Stimulated activated memory B cell treated with anti-CD40 and anti-IgM and Interleukin-4, amounts not matched to agents 10 μg/mL and 1 μg/mL and 100 μg/mL, for 72 hours (primary cell): ENCODE data around the gene RSRC2.
"Not testable (repeated sequence)": the region's sequence is repeated elsewhere in the genome, so short reads cannot be mapped to it uniquely, and the experiment has no call there.

Experiments used
- ATAC-seq: fragments of 150-1000 bp; cut with Tn5 transposase; 2 replicates; pipeline ENCODE4 v1.10.0; 2021
- H3K27ac Mint-ChIP-seq: one replicate; pipeline ENCODE4 v1.8.0; 2022; ENCODE audit warnings: mild to moderate bottlenecking, mixed read lengths
- H3K27me3 Mint-ChIP-seq: one replicate; pipeline ENCODE4 v1.8.0; 2022; ENCODE audit warnings: mixed read lengths
- H3K36me3 Mint-ChIP-seq: one replicate; pipeline ENCODE4 v1.8.0; 2022; ENCODE audit warnings: mixed read lengths
- H3K4me1 Mint-ChIP-seq: one replicate; pipeline ENCODE4 v1.8.0; 2022; ENCODE audit warnings: mixed read lengths
- H3K4me3 Mint-ChIP-seq: one replicate; pipeline ENCODE4 v1.8.0; 2022; ENCODE audit warnings: mild to moderate bottlenecking, moderate library complexity, mixed read lengths
- H3K9me3 Mint-ChIP-seq: one replicate; pipeline ENCODE4 v1.8.0; 2022; ENCODE audit warnings: mixed read lengths

RSRC2 gene

DNA sequence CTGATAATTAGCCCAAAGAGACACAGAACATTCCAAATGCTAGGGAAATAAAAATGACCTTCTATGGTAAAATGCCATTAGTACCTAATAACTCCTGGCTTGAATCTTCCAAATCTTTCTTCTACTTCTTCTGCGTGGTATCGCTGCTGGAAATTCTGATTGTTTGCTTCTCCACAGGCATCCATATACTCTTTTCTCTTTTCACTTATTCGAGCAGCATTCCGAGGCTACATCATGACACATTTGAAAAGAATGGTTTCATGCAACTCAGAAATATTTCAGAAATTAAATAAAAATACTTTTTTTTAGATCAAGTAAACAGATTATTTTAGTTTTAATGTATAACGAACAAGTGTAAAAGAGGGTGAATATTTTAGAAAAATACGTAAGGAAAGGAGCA lies 44.9 kb downstream of the RSRC2 start:
- Mint-ChIP-seq H3K36me3 (peaks cover 61% of the 10 kb centered on the region), H3K27me3 (no peaks in the 10 kb centered on the region), H3K4me3 (no peak overlapping the region), H3K27ac (no peak overlapping the region), H3K4me1 (no peaks in the 10 kb centered on the region), H3K9me3 (no peaks in the 10 kb centered on the region)
- no peak for ATAC-seq

DNA sequence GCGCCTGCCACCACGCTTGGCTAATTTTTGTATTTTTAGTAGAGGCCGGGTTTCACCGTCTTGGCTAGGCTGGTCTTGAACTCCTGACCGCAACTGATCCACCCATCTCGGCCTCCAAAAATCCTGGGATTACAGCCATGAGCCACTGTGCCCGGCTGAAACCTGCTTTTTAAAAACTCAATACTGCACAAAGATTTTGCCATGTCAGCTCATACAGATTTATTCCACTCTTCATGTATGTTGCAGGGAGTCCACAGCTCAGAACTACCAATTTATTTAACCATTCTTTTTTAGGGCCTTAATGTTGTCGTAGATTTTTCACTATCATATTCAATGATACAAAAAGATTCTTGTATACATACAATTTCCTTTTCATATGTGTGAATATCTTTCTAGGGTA lies 46.0 kb downstream of the RSRC2 start:
- no peak overlapping the region for H3K4me3 Mint-ChIP-seq
- no peak for ATAC-seq
- no peaks in the 10 kb centered on the region for H3K9me3 Mint-ChIP-seq
- no peak overlapping the region for H3K27ac Mint-ChIP-seq
- no peaks in the 10 kb centered on the region for H3K27me3 Mint-ChIP-seq
- peaks cover 7% of the 10 kb centered on the region for H3K4me1 Mint-ChIP-seq
- peaks cover 61% of the 10 kb centered on the region for H3K36me3 Mint-ChIP-seq

DNA sequence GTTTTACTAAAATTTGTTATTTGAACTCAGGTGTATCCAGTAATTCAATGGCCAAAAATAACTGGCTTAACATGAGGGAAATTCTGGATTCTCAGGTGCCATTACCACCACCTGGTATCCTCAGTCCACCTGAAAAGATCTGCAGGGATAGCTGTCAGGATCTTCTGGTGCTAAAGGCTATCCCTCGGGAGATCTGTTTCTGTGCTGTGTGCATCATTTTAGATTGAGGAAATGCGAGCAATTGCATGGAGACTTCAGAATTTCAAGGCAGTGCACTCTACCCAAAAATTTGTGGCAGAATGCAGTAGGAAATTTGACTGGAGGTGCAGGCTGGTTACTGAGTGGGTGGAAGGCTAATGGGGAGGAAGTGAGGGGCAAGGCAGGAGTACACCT lies 52.4 kb downstream of the RSRC2 start:
- H3K27ac Mint-ChIP-seq = peak overlapping the region; percentile 16
- H3K4me1 Mint-ChIP-seq = peaks cover 27% of the 10 kb centered on the region
- peak overlapping the region; percentile 21 for H3K4me3 Mint-ChIP-seq
- H3K27me3 Mint-ChIP-seq = no peaks in the 10 kb centered on the region
- peaks cover 49% of the 10 kb centered on the region for H3K36me3 Mint-ChIP-seq
- peak; percentile 57 for ATAC-seq
- H3K9me3 Mint-ChIP-seq = no peaks in the 10 kb centered on the region

DNA sequence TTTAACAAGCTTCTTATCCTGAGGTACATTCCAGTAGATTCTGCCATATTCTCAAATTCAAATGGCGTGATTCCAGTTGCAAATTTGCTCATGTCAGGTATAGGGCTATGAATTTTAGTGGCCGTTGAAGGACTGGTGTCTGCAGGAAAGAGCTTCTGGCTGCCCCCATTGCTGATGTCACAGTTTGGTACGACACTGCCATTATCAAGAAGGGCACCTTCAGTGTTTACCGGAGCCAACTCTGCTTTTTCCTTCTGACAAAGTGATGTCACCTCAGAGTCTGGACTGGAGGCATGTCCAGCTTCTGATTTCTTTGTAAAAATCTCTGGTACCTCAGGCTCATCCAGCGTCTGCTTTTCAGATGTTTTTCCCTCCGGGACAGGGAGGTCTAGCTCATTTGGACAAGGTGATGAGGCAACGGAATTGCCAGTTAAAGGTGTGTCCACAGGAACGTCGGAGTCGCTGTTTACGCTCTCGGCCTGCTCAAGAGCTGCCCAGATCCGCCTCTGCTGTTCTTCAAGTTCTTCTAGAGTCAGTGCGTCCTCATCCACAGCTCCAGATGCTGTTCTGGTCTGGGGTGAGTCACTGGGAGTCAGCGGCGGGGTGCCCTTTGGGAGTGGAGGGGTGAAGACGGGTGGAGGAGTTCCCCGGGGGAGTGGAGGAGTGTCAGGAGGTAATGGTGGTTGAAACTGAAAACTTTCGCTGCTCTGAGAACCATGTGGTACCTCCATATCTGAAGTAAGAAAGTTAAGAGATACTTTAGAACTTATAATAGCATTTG lies 53.0 kb downstream of the RSRC2 start:
- Mint-ChIP-seq H3K27ac (peak overlapping the region; percentile 16), H3K4me3 (no peak overlapping the region), H3K36me3 (peaks cover 44% of the 10 kb centered on the region), H3K27me3 (no peaks in the 10 kb centered on the region), H3K9me3 (no peaks in the 10 kb centered on the region), H3K4me1 (peaks cover 27% of the 10 kb centered on the region)
- ATAC-seq = peak; percentile 93

DNA sequence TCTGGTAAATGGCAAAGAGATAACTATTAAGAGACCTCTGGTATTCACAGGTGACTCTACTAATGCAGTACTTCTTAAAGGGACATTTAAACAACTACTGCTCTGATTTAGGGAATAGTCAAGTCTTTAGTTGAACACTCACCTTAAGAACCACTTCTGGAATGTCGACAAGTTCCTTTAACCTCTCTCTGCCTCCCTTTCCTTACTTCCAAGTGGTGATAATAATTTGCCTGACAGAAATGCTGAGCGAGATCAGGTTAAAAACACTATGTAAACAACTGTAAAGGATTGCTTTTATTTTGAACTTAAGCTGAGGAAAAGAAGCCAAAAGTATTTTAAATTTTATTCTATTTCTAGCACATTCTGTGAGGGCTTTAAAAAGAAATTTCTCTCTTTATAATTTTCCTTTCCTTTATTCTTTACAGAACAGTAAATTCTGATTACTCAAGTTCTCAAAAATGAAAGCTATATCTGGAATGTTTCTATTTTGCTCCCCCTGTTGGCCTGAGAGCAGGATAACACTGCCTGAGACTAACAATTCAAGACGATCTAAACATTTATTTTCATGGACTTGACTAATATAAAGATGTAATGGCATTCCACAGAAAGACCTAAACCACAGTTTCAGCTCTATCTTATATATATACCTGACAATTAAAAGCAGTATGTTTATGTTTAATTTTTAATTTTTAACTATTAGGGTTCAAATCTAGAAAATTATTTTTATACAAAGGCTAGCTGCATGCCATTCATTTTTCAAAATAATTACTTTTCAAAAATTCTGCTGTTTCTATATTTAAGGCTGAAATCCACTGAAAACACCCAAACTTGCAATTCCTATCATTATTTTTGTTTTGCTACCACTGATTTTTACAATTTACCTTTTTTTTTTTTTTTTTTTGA lies 55.2 kb downstream of the RSRC2 start:
- peaks cover 27% of the 10 kb centered on the region for H3K4me1 Mint-ChIP-seq

DNA sequence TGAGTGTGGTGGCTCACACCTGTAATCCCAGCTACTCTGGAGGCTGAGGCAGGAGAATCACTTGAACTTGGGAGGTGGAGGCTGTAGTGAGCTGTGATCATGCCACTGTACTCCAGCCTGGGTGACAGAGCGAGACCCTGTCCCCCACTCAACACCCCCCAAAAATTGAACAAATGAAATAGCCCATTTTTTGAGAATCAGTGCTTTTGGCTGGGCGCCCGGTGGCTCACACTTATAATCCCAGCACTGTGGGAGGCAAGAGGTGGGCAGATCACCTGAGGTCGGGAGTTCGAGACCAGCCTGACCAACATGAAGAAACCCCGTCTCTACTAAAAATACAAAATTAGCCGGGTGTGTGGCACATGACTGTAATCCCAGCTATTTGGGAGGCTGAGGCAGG lies 56.2 kb downstream of the RSRC2 start:
- H3K9me3 Mint-ChIP-seq, H3K27me3 Mint-ChIP-seq, ATAC-seq, H3K4me3 Mint-ChIP-seq, H3K27ac Mint-ChIP-seq: not testable (repeated sequence)
- Mint-ChIP-seq H3K36me3 (peaks cover 16% of the 10 kb centered on the region), H3K4me1 (peaks cover 18% of the 10 kb centered on the region)

More for the DNA sequence above, 55.2 kb downstream of the RSRC2 start:
- peaks cover 26% of the 10 kb centered on the region for H3K36me3 Mint-ChIP-seq
- H3K27me3 Mint-ChIP-seq = no peaks in the 10 kb centered on the region
- H3K4me3 Mint-ChIP-seq = no peak overlapping the region
- H3K27ac Mint-ChIP-seq = no peak overlapping the region
- ATAC-seq = no peak
- no peaks in the 10 kb centered on the region for H3K9me3 Mint-ChIP-seq

DNA sequence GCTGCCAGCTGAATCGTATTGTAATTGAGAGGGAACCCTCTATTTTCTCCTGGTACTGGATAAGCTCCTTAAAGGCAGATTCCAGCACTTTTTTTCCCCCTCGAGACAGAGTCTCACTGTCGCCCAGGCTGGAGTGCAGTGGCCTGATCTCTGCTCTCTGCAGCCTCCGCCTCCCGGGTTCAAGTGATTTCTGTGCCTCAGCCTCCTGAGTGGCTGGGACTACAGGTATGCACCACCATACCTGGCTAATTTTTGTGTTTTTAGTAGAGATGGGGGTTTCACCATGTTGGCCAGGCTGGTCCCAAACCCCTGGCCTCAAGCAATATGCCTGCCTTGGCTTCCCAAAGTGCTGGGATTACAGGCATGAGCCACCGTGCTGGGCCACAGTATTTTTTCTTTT lies 56.9 kb downstream of the RSRC2 start:
- Mint-ChIP-seq H3K4me1 (peaks cover 12% of the 10 kb centered on the region), H3K36me3 (peaks cover 11% of the 10 kb centered on the region)
- H3K27ac Mint-ChIP-seq, H3K27me3 Mint-ChIP-seq, ATAC-seq, H3K4me3 Mint-ChIP-seq, H3K9me3 Mint-ChIP-seq: not testable (repeated sequence)

DNA sequence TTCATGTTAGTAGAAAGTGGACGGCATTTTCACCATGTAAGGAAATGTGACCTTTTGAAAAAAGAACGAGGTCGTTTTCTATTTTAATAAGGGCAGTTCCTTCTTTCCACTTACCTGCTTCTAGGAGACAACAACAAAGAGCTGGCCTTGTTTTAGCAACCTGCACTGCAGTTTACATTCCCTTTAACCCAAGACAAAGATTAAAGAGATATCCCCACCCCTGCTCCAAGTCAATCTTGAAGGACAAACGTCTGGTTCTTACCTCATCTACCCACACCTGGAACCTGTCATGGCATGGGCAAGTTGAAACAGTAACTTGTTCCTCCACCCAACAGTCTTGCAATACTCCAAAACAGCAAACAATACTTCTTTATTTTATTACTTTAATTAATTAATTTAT lies 58.8 kb downstream of the RSRC2 start:
- no peak for ATAC-seq
- no peaks in the 10 kb centered on the region for H3K27me3 Mint-ChIP-seq
- no peak overlapping the region for H3K4me3 Mint-ChIP-seq
- no peaks in the 10 kb centered on the region for H3K9me3 Mint-ChIP-seq
- no peaks in the 10 kb centered on the region for H3K4me1 Mint-ChIP-seq
- no peak overlapping the region for H3K27ac Mint-ChIP-seq
- no peaks in the 10 kb centered on the region for H3K36me3 Mint-ChIP-seq

DNA sequence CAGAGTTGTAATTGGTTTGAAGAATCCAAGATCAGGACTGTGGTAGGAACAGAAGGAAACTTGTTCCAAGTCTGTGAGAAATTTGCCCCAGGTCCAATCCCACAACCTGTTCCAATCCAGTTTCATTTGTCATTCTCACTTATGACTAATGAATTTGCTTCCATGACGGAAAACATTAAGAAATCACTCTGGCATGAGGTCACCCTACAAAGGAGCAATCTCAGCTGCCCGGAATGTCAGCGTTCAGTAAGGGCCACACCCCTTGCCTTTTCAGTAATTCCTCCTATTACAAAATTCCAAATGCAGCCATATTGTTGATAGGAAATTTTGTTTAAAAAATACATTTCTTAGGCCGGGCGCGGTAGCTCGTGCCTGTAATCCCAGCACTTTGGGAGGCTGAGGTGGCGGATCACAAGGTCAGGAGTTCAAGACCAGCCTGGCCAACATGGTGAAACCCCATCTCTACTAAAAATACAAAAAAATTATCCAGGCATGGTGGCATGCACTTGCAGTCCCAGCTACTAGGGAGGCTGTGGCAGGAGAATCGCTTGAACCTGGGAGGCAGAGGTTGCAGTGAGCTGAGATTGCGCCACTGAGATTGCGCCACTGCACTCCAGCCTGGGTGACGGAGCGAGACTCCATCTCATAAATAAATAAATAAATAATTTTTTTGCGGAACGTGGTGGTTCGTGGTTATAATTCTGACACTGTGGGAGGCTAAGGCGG lies 62.3 kb downstream of the RSRC2 start:
- H3K27ac Mint-ChIP-seq, H3K4me3 Mint-ChIP-seq, ATAC-seq: not testable (repeated sequence)

DNA sequence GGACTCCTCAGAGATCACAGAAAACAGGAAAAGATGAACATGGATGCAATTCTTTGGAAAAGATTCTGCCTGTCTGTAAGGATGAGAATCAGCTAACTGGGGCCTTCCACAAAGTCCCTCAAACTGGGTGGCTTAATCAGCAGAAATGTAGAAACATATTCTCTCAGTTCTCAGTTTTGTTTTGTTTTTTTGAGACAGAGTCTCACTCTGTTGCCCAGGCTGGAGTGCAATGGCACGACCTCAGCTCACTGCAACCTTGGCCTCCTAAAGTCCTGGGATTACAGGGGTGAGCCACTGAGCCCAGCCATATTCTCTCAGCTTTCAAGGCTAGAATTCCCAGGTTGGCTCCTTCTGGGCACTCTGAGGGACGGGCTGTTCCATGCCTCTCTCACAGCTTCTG lies 66.1 kb downstream of the RSRC2 start:
- ATAC-seq = no peak
- no peaks in the 10 kb centered on the region for H3K27me3 Mint-ChIP-seq
- no peak overlapping the region for H3K27ac Mint-ChIP-seq
- H3K36me3 Mint-ChIP-seq = no peaks in the 10 kb centered on the region
- H3K9me3 Mint-ChIP-seq = no peaks in the 10 kb centered on the region
- no peak overlapping the region for H3K4me3 Mint-ChIP-seq
- H3K4me1 Mint-ChIP-seq = peaks cover 4% of the 10 kb centered on the region

More for the DNA sequence above, 62.3 kb downstream of the RSRC2 start:
- not testable (repeated sequence) for H3K9me3 Mint-ChIP-seq, H3K36me3 Mint-ChIP-seq, H3K4me1 Mint-ChIP-seq, H3K27me3 Mint-ChIP-seq

DNA sequence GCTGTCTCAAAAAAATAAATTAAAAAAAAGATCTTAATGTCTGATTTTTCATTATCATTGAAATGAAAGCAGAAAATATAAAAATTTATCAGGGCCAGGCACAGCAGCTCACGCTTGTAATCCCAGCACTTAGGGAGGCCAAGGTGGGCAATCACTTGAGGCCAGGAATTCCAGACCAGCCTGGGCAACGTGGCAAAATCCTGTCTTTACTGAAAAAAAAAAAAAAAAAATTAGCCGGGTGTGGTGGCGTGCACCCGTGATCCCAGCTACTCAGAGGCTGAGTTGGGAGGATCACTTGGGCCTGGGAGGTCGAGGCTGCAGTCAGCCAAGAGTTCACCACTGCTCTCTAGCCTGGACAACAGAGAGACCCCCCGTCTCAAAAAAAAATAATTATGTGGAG lies 66.7 kb downstream of the RSRC2 start:
- Mint-ChIP-seq H3K4me1 (peaks cover 6% of the 10 kb centered on the region), H3K27ac (no peak overlapping the region), H3K27me3 (no peaks in the 10 kb centered on the region), H3K4me3 (no peak overlapping the region), H3K9me3 (no peaks in the 10 kb centered on the region), H3K36me3 (no peaks in the 10 kb centered on the region)
- ATAC-seq = no peak

DNA sequence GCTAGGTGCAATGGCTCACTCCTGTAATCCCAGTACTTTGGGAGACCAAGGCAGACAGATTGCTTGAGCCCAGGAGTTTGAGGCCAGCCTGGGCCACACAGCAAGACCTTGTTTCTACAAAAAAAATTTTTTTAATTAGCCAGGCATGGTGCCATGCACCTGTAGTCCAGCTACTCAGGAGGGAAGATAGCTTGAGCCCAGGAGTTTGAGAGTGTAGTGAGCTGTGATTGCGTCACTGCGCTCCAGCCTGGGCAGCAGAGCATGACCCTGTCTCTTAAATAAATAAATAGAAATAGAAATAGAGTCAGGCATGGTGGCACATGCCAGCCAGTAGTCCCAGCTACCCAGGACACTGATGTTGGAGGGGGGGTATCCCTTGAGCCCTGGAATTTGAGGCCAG lies 67.5 kb downstream of the RSRC2 start:
- Mint-ChIP-seq H3K9me3 (no peaks in the 10 kb centered on the region), H3K27ac (no peak overlapping the region), H3K4me1 (peaks cover 6% of the 10 kb centered on the region), H3K27me3 (no peaks in the 10 kb centered on the region), H3K36me3 (no peaks in the 10 kb centered on the region), H3K4me3 (no peak overlapping the region)
- no peak for ATAC-seq

DNA sequence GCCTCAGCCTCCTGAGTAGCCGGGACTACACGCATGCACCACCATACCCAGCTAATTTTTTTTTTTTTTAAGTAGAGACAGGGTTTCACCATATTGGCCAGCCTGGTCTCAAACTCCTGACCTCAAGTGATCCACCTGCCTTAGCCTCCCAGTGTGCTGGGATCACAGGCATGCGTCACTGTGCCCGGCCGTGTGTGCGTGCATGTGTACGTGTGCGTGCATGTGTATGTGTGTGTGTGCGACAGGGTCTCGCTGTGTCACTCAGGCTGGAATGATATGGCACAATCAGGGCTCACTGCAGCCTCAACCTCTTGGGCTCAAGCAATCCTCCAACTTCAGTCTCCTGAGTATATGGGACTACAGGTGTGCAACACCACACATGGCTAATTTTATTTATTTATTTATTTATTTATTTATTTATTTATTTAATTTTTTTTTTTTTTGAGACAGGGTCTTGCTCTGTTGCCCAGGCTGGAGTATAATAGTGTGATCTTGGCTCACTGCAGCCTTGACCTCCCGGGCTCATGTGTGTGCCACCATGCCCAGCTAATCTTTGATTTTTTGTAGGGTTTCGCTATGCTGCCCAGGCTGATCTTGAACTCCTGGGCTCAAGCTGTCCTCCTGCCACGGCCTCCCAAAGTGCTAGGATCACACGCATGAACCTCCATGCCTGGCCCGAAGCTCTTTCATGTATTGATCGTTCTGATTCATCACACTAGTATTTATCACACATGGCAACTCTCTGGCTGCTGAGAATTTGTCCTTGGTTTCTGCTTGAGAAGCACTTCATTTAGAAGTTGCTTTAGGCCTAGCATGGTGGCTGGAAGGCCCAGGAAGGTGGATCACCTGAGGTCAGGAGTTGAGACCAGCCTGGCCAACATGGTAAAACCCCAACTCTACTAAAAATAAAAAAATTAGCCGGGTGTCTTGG lies 68.4 kb downstream of the RSRC2 start:
- Mint-ChIP-seq H3K4me1 (peaks cover 12% of the 10 kb centered on the region), H3K36me3 (no peaks in the 10 kb centered on the region), H3K27me3 (no peaks in the 10 kb centered on the region), H3K4me3 (no peak overlapping the region), H3K27ac (no peak overlapping the region), H3K9me3 (no peaks in the 10 kb centered on the region)
- no peak for ATAC-seq

DNA sequence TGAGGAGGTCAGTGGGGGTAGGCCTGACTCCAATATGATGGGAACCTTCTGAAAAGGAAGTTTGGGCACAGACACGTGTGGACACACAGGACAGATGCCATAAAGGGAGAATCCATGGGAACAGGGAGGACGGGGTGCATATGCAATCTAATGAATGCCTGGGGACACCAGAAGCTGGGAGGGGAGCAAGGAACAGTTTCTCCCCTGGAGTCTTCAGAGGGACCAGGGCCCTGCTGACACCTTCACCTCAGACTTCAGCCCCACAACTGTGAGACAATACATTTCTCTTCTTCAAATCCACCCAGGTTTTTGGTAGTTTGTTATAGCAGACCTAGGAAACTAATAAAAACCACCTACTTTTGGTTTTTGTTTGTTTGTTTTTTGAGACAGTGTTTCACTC lies 69.1 kb downstream of the RSRC2 start:
- no peaks in the 10 kb centered on the region for H3K36me3 Mint-ChIP-seq
- no peaks in the 10 kb centered on the region for H3K9me3 Mint-ChIP-seq
- no peaks in the 10 kb centered on the region for H3K27me3 Mint-ChIP-seq
- H3K4me3 Mint-ChIP-seq = no peak overlapping the region
- no peak for ATAC-seq
- peaks cover 20% of the 10 kb centered on the region for H3K4me1 Mint-ChIP-seq
- H3K27ac Mint-ChIP-seq = no peak overlapping the region
